ENCODE results near the gene SLC2A5.

DNA sequence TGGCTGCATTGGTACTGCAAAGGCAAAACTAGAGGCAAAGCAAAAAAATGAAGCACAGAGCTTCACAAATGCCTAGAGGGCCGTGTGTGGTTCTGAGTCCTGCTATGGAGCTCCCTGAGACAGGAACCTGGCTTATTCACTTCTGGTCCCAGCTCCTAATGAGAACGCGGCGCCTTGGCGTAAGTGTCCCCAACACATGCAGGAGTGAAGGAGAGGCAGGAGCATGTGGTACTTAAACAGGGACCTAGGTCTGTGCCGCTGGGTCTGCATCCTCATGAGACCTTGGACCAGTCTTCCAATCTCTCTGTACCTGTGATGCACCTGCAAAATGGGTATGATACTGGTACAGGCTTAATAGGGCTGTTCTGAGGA, 28.8 kb downstream of the SLC2A5 start:
- TF ChIP-seq, protein P1, sequence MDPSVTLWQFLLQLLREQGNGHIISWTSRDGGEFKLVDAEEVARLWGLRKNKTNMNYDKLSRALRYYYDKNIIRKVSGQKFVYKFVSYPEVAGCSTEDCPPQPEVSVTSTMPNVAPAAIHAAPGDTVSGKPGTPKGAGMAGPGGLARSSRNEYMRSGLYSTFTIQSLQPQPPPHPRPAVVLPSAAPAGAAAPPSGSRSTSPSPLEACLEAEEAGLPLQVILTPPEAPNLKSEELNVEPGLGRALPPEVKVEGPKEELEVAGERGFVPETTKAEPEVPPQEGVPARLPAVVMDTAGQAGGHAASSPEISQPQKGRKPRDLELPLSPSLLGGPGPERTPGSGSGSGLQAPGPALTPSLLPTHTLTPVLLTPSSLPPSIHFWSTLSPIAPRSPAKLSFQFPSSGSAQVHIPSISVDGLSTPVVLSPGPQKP (IDR thresholded peaks at IDR 0.05; ENCODE audit: borderline replicate concordance, low read depth, low read length), result no peak
- TF ChIP-seq, protein P2, sequence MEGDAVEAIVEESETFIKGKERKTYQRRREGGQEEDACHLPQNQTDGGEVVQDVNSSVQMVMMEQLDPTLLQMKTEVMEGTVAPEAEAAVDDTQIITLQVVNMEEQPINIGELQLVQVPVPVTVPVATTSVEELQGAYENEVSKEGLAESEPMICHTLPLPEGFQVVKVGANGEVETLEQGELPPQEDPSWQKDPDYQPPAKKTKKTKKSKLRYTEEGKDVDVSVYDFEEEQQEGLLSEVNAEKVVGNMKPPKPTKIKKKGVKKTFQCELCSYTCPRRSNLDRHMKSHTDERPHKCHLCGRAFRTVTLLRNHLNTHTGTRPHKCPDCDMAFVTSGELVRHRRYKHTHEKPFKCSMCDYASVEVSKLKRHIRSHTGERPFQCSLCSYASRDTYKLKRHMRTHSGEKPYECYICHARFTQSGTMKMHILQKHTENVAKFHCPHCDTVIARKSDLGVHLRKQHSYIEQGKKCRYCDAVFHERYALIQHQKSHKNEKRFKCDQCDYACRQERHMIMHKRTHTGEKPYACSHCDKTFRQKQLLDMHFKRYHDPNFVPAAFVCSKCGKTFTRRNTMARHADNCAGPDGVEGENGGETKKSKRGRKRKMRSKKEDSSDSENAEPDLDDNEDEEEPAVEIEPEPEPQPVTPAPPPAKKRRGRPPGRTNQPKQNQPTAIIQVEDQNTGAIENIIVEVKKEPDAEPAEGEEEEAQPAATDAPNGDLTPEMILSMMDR (conservative IDR thresholded peaks at IDR 0.05; ENCODE audit: low read depth, low read length), result no peak
- no peak for TF ChIP-seq MAZ (IDR thresholded peaks at IDR 0.05; ENCODE audit: borderline replicate concordance, low read depth, low read length)
